GM12878 (cell line): ENCODE data around the gene UNC13B. TPM values are rescaled to one million over a fixed set of nuclear protein-coding genes. Genes with fewer than 3 reads are reported as not detected.

ENCODE experiments used
- ATAC-seq: fragments of 200-7000 bp; cut with Tn5 transposase; 3 replicates; pipeline ENCODE4 v1.9.1; 2020; ENCODE audit warnings: mild to moderate bottlenecking, moderate library complexity
- BruUV-seq: library from RNA; stranded (reverse); fragments of 400-500 nt; replicated peaks from 2 replicates; lab custom pipeline; 2021; lab: Mats Ljungman, UMichigan
- CTCF ChIA-PET: fragments of 300-600 bp; sonication (Branson Sonifier 250); formaldehyde crosslinking; extraction: SDS; loops from one replicate; lab custom pipeline; 2021; ENCODE audit warnings: inconsistent platforms; lab: Yijun Ruan, JAX
- POLR2A ChIA-PET: fragments of 350-600 bp; formaldehyde crosslinking; extraction: SDS; loops from one replicate; lab custom pipeline; 2021; ENCODE audit warnings: inconsistent platforms; lab: Charles Lee
- RAD21 ChIA-PET: fragments of 300-600 bp; sonication (Branson Sonifier 250); formaldehyde crosslinking; loops from one replicate; lab custom pipeline; 2023; ENCODE audit warnings: antibody characterized with exemption; ENCODE audit not compliant: unreplicated experiment; lab: Charles Lee
- SMC1A ChIA-PET: fragments of 300-600 bp; sonication (Branson Sonifier 250); formaldehyde crosslinking; loops from one replicate; lab custom pipeline; 2023; ENCODE audit not compliant: unreplicated experiment, uncharacterized antibody; lab: Charles Lee
- DNase-seq: peaks from one replicate; pipeline ENCODE4 v3.0.0-alpha.2; 2011; ENCODE audit warnings: low read depth, low spot score
- FAIRE-seq: peaks from 3 replicates; lab custom pipeline; 2011; peaks lifted over from hg19 to GRCh38; lab: Jason Lieb, UNC
- H2AFZ ChIP-seq: 2 replicates; pipeline ENCODE4 v1.6.0; 2011; ENCODE audit warnings: low read depth, low read length, control low read depth; ENCODE audit not compliant: control insufficient read depth
- H3K27ac ChIP-seq: 2 replicates; pipeline ENCODE4 v1.5.1; 2011; ENCODE audit warnings: control low read depth; ENCODE audit not compliant: control insufficient read depth, insufficient read depth
- H3K27me3 ChIP-seq, 2 experiments: replicated peaks in 1 of 2; 2 replicates each; pipeline versions ENCODE4 v1.6.0 to v1.6.1; 2011; ENCODE audit warnings: low read length in 1 of 2; ENCODE audit not compliant: control insufficient read depth in 2 of 2, insufficient read depth in 2 of 2
- H3K36me3 ChIP-seq, 2 experiments: 2 replicates each; pipeline ENCODE4 v1.5.1; 2011; ENCODE audit warnings: low read length in 1 of 2; ENCODE audit not compliant: control insufficient read depth in 2 of 2, insufficient read depth in 2 of 2
- H3K4me1 ChIP-seq: 2 replicates; pipeline ENCODE4 v1.6.1; 2011; ENCODE audit warnings: mild to moderate bottlenecking, low read length, moderate library complexity, mixed read lengths; ENCODE audit not compliant: control insufficient read depth, insufficient read depth
- H3K4me2 ChIP-seq: 2 replicates; pipeline ENCODE4 v1.6.0; 2011; ENCODE audit warnings: control low read depth; ENCODE audit not compliant: control insufficient read depth, insufficient read depth
- H3K4me3 ChIP-seq: fragments of 200-600 bp; sonication (generic); 2 replicates; pipeline ENCODE4 v1.5.1; 2016
- H3K79me2 ChIP-seq: 2 replicates; pipeline ENCODE4 v1.6.0; 2011; ENCODE audit warnings: low read length; ENCODE audit not compliant: control insufficient read depth, insufficient read depth
- H3K9ac ChIP-seq: 2 replicates; pipeline ENCODE4 v1.8.0; 2011; ENCODE audit warnings: low read length, control low read depth, mixed read lengths; ENCODE audit not compliant: control insufficient read depth, insufficient read depth
- H3K9me3 ChIP-seq: replicated peaks from 3 replicates; pipeline ENCODE4 v1.5.1; 2011; ENCODE audit warnings: mild to moderate bottlenecking, low read length; ENCODE audit not compliant: control insufficient read depth, insufficient read depth
- H4K20me1 ChIP-seq: 2 replicates; pipeline ENCODE4 v1.6.0; 2011; ENCODE audit not compliant: control insufficient read depth, insufficient read depth
- DPF2 ChIP-seq: fragments of 450-650 bp; IDR thresholded peaks from 2 replicates; pipeline ENCODE4 v1.6.1; 2017; ENCODE audit warnings: mild to moderate bottlenecking
- EED ChIP-seq: sonication (generic); IDR thresholded peaks from 2 replicates; pipeline ENCODE4 v1.6.1; 2016; ENCODE audit warnings: antibody characterized with exemption, low read depth
- ESRRA ChIP-seq: IDR thresholded peaks from 2 replicates; pipeline ENCODE4 v1.6.1; 2012; ENCODE audit warnings: mild to moderate bottlenecking, low read length, improper control_type of control experiment
- HDGF ChIP-seq: fragments of 450-650 bp; IDR thresholded peaks from 2 replicates; pipeline ENCODE4 v1.6.1; 2016; ENCODE audit warnings: antibody characterized with exemption
- IRF3 ChIP-seq: fragments of 450-650 bp; IDR thresholded peaks from 2 replicates; pipeline ENCODE4 v1.6.1; 2014; ENCODE audit warnings: mild to moderate bottlenecking
- IRF4 ChIP-seq: IDR thresholded peaks from 2 replicates; pipeline ENCODE4 v1.6.1; 2011; ENCODE audit warnings: low read depth, low read length
- LARP7 ChIP-seq: fragments of 450-650 bp; IDR thresholded peaks from 2 replicates; pipeline ENCODE4 v1.6.1; 2017; ENCODE audit warnings: mild to moderate bottlenecking
- NFXL1 ChIP-seq: fragments of 450-650 bp; IDR thresholded peaks from 2 replicates; pipeline ENCODE4 v1.6.1; 2017; ENCODE audit warnings: antibody characterized with exemption, mild to moderate bottlenecking, borderline replicate concordance
- RFX5 ChIP-seq: IDR thresholded peaks from 2 replicates; pipeline ENCODE4 v1.6.1; 2011; ENCODE audit warnings: low read depth, low read length, improper control_type of control experiment
- WGBS: methylation state at CpG from one replicate; pipeline ENCODE4 v1.1.6; 2016; ENCODE audit warnings: low lambda C conversion rate; ENCODE audit not compliant: insufficient replicate concordance, insufficient coverage; ENCODE audit errors: missing lambda C conversion rate; 5-methylcytosine and 5-hydroxymethylcytosine counted together
- in situ Hi-C: fragments of 300-500 bp; cut with MboI; formaldehyde crosslinking; loops from 9 replicates; pipeline ENCODE4 v1.14.3; 2018; ENCODE audit warnings: mixed read lengths
- intact Hi-C: fragments of 100-400 bp; cut with micrococcal nuclease; formaldehyde crosslinking; loops from one replicate; pipeline ENCODE4 v1.14.2; 2022; ENCODE audit not compliant: unreplicated experiment
- polyA plus RNA-seq, 11 experiments: library from polyadenylated mRNA; depleted of rRNA in 4 of 11; unstranded in 6 of 11; stranded (reverse) in 5 of 11; fragments of >200 nt; fragmentation: Nextera tagmentation in 4 of 11; fragmentation: Illumina TruSeq in 1 of 11; extraction: Ambion mirVana in 4 of 11; extraction: Trizol in 1 of 11; gene quantifications; 1 replicate in 1 of 11; 2 replicates in 10 of 11; pipeline versions ENCODE4 v1.2.1 to v1.2.3, GENCODE V29; 2011 to 2016; ENCODE audit warnings: inconsistent platforms in 2 of 11, missing spikeins in 2 of 11, low read depth in 1 of 11
- total RNA-seq, 4 experiments: library from RNA; depleted of rRNA in 3 of 4; stranded (reverse); fragments of >200 nt in 3 of 4; fragmentation: Illumina TruSeq in 1 of 4; extraction: Trizol in 1 of 4; gene quantifications; 2 replicates each; pipeline versions ENCODE4 v1.2.1 to v1.2.3, GENCODE V29; 2013 to 2021
- TF ChIP-seq, protein P1 (sequence below): fragments of 450-650 bp; IDR thresholded peaks from 2 replicates; pipeline ENCODE4 v1.6.1; 2017; ENCODE audit warnings: mild to moderate bottlenecking
- TF ChIP-seq, protein P2 (sequence below): fragments of 450-650 bp; IDR thresholded peaks from 2 replicates; pipeline ENCODE4 v1.6.1; 2017; ENCODE audit warnings: antibody characterized with exemption, mild to moderate bottlenecking, moderate library complexity
- TF ChIP-seq, protein P3 (sequence below): IDR thresholded peaks from 2 replicates; pipeline ENCODE4 v1.6.1; 2012; ENCODE audit warnings: mild to moderate bottlenecking, low read depth, low read length

The UNC13B gene
- total and polyA plus RNA-seq, 10 of the 15 experiments (the other 5 are each of a cell fraction or from before 2014, with no cell fraction given) = under 0.01 to 0.42 (median 0.06) TPM; not detected in 4

GRCh38 chr9:35422753-35423152 lies 260.9 kb downstream of the UNC13B start:
- H3K36me3 ChIP-seq = no peaks in the 10 kb centered on the region
- H3K4me1 ChIP-seq = no peaks in the 10 kb centered on the region
- in situ Hi-C loops = no loop called here
- no peak overlapping the region for H2AFZ ChIP-seq
- TF ChIP-seq DPF2 = no peak
- TF ChIP-seq, protein P1, sequence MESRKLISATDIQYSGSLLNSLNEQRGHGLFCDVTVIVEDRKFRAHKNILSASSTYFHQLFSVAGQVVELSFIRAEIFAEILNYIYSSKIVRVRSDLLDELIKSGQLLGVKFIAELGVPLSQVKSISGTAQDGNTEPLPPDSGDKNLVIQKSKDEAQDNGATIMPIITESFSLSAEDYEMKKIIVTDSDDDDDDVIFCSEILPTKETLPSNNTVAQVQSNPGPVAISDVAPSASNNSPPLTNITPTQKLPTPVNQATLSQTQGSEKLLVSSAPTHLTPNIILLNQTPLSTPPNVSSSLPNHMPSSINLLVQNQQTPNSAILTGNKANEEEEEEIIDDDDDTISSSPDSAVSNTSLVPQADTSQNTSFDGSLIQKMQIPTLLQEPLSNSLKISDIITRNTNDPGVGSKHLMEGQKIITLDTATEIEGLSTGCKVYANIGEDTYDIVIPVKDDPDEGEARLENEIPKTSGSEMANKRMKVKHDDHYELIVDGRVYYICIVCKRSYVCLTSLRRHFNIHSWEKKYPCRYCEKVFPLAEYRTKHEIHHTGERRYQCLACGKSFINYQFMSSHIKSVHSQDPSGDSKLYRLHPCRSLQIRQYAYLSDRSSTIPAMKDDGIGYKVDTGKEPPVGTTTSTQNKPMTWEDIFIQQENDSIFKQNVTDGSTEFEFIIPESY = no peak
- no peak for TF ChIP-seq EED
- TF ChIP-seq IRF3 = no peak
- TF ChIP-seq ESRRA = no peak
- TF ChIP-seq, protein P2, sequence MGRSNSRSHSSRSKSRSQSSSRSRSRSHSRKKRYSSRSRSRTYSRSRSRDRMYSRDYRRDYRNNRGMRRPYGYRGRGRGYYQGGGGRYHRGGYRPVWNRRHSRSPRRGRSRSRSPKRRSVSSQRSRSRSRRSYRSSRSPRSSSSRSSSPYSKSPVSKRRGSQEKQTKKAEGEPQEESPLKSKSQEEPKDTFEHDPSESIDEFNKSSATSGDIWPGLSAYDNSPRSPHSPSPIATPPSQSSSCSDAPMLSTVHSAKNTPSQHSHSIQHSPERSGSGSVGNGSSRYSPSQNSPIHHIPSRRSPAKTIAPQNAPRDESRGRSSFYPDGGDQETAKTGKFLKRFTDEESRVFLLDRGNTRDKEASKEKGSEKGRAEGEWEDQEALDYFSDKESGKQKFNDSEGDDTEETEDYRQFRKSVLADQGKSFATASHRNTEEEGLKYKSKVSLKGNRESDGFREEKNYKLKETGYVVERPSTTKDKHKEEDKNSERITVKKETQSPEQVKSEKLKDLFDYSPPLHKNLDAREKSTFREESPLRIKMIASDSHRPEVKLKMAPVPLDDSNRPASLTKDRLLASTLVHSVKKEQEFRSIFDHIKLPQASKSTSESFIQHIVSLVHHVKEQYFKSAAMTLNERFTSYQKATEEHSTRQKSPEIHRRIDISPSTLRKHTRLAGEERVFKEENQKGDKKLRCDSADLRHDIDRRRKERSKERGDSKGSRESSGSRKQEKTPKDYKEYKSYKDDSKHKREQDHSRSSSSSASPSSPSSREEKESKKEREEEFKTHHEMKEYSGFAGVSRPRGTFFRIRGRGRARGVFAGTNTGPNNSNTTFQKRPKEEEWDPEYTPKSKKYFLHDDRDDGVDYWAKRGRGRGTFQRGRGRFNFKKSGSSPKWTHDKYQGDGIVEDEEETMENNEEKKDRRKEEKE = no peak
- no peak for TF ChIP-seq NFXL1
- TF ChIP-seq IRF4 = no peak
- no peak for TF ChIP-seq RFX5
- TF ChIP-seq, protein P3, sequence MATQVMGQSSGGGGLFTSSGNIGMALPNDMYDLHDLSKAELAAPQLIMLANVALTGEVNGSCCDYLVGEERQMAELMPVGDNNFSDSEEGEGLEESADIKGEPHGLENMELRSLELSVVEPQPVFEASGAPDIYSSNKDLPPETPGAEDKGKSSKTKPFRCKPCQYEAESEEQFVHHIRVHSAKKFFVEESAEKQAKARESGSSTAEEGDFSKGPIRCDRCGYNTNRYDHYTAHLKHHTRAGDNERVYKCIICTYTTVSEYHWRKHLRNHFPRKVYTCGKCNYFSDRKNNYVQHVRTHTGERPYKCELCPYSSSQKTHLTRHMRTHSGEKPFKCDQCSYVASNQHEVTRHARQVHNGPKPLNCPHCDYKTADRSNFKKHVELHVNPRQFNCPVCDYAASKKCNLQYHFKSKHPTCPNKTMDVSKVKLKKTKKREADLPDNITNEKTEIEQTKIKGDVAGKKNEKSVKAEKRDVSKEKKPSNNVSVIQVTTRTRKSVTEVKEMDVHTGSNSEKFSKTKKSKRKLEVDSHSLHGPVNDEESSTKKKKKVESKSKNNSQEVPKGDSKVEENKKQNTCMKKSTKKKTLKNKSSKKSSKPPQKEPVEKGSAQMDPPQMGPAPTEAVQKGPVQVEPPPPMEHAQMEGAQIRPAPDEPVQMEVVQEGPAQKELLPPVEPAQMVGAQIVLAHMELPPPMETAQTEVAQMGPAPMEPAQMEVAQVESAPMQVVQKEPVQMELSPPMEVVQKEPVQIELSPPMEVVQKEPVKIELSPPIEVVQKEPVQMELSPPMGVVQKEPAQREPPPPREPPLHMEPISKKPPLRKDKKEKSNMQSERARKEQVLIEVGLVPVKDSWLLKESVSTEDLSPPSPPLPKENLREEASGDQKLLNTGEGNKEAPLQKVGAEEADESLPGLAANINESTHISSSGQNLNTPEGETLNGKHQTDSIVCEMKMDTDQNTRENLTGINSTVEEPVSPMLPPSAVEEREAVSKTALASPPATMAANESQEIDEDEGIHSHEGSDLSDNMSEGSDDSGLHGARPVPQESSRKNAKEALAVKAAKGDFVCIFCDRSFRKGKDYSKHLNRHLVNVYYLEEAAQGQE = no peak
- no peak for TF ChIP-seq HDGF
- TF ChIP-seq LARP7 = no peak
- no peaks in the 10 kb centered on the region for H3K9me3 ChIP-seq
- intact Hi-C loops = no loop called here
- ChIA-PET SMC1A (no interaction called here), POLR2A (no interaction called here), RAD21 (no interaction called here), CTCF (interaction anchor here (0.6 kb wide), 1 partner anchor 53 kb away, joined by 3 read pairs; no protein-coding TSS in a partner anchor)
- DNase-seq = no peak
- BruUV-seq = no TSS peak
- H3K79me2 ChIP-seq = no peaks in the 10 kb centered on the region
- 16% methylated on average over 2 of the region's 2 CpGs for WGBS
- no peak overlapping the region for H3K27ac ChIP-seq
- H3K4me3 ChIP-seq = no peak overlapping the region
- H3K27me3 ChIP-seq = no peaks in the 10 kb centered on the region
- no peak for FAIRE-seq
- no peak overlapping the region for H3K4me2 ChIP-seq
- H4K20me1 ChIP-seq = no peaks in the 10 kb centered on the region
- no peak for ATAC-seq
- H3K9ac ChIP-seq = no peak overlapping the region
